Lower lobe of right lung (tissue), 2 donors: ENCODE data around the gene PFDN2. TPM values are rescaled to one million over a fixed set of nuclear protein-coding genes. Genes with fewer than 3 reads are reported as not detected.
"Not testable (repeated sequence)": the region's sequence is repeated elsewhere in the genome, so short reads cannot be mapped to it uniquely, and the experiment has no call there.

ENCODE experiments used
- ATAC-seq, 2 donors: fragments of 200-7000 bp; cut with Tn5 transposase; one replicate each; pipeline ENCODE4 v1.9.1; 2020 to 2022; ENCODE audit warnings: mild to moderate bottlenecking in 2 of 2, moderate library complexity in 2 of 2
- DNase-seq: peaks from one replicate; pipeline ENCODE4 v3.0.0-alpha.2; 2020
- H3K27ac ChIP-seq: fragments of 200-600 bp; one replicate; pipeline ENCODE4 v1.8.0; 2022
- H3K27me3 ChIP-seq: fragments of 200-600 bp; one replicate; pipeline ENCODE4 v1.8.0; 2022; ENCODE audit warnings: low read depth
- H3K36me3 ChIP-seq: fragments of 200-600 bp; one replicate; pipeline ENCODE4 v1.8.0; 2022; ENCODE audit warnings: mild to moderate bottlenecking
- H3K4me1 ChIP-seq: fragments of 200-600 bp; one replicate; pipeline ENCODE4 v1.8.0; 2022
- H3K4me3 ChIP-seq: fragments of 200-600 bp; one replicate; pipeline ENCODE4 v1.8.0; 2022; ENCODE audit warnings: mild to moderate bottlenecking
- H3K9me3 ChIP-seq: fragments of 200-600 bp; one replicate; pipeline ENCODE4 v1.8.0; 2022
- CTCF ChIP-seq: fragments of 200-600 bp; IDR thresholded peaks from one replicate; pipeline ENCODE4 v1.8.0; 2022; ENCODE audit warnings: antibody characterized with exemption, mild to moderate bottlenecking
- intact Hi-C: fragments of 100-400 bp; cut with DNase I; formaldehyde crosslinking; loops from one replicate; pipeline ENCODE4 v1.11.0; 2022
- total RNA-seq: library from RNA; stranded (reverse); fragmentation: NEBNext Ultra II Directional; extraction: Animal tissue kit (Norgen Biotek cat#: 25700); gene quantifications from one replicate; pipeline ENCODE4 v1.2.1, GENCODE V29; 2021
- donor health status: DM: no; HTN: yes; CAD: no; lungs with severe emphysema.

PFDN2 gene
- total RNA-seq, 1 donor from 2014 or later = 46.2 TPM

GRCh38 chr1:161069731-161070270 is 48.0 kb downstream of the PFDN2 start, which contains the start of gene ARHGAP30:
Gene ARHGAP30 (minus strand): TSS chr1:161069891. CDS start chr1:161069624, 267 bp downstream.
- Histone ChIP-seq H3K4me3 (peak within 1 kb of the TSS; percentile 59), H3K27me3 (no peaks in the 10 kb centered on the region), H3K4me1 (peaks cover 17% of the 10 kb centered on the region), H3K9me3 (no peaks in the 10 kb centered on the region), H3K27ac (peak within 1 kb of the TSS; percentile 90), H3K36me3 (no peaks in the 10 kb centered on the region)
- intact Hi-C loops = no loop called here
- peak; percentile 82 to 90 for ATAC-seq
- TF ChIP-seq CTCF = no peak
- DNase-seq = peak; percentile 92

GRCh38 chr1:161069241-161069640 is 48.6 kb downstream of the PFDN2 start:
- DNase-seq = no peak
- ATAC-seq = peak in 1 of 2 donors; percentile 1

GRCh38 chr1:161068306-161069234 is 49.3 kb downstream of the PFDN2 start:
- Histone ChIP-seq H3K27me3 (no peaks in the 10 kb centered on the region), H3K9me3 (no peaks in the 10 kb centered on the region), H3K27ac (peak overlapping the region; percentile 90), H3K36me3 (no peaks in the 10 kb centered on the region), H3K4me3 (peak overlapping the region; percentile 59), H3K4me1 (peaks cover 17% of the 10 kb centered on the region)
- intact Hi-C loops = no loop called here
- ATAC-seq = peak; percentile 82 to 88
- peak; percentile 88 for DNase-seq
- no peak for TF ChIP-seq CTCF

More at GRCh38 chr1:161069241-161069640, 48.6 kb downstream of the PFDN2 start:
- H3K4me1 ChIP-seq = peaks cover 17% of the 10 kb centered on the region
- H3K27ac ChIP-seq = peak overlapping the region; percentile 90
- no peaks in the 10 kb centered on the region for H3K27me3 ChIP-seq
- intact Hi-C loops = no loop called here
- H3K9me3 ChIP-seq = no peaks in the 10 kb centered on the region
- TF ChIP-seq CTCF = no peak
- H3K4me3 ChIP-seq = peak overlapping the region; percentile 59
- H3K36me3 ChIP-seq = no peaks in the 10 kb centered on the region

GRCh38 chr1:161066694-161067093 is 51.1 kb downstream of the PFDN2 start:
- Histone ChIP-seq H3K27ac (no peak overlapping the region), H3K4me3 (no peak overlapping the region), H3K9me3 (no peaks in the 10 kb centered on the region), H3K36me3 (no peaks in the 10 kb centered on the region), H3K27me3 (no peaks in the 10 kb centered on the region), H3K4me1 (peaks cover 17% of the 10 kb centered on the region)
- intact Hi-C loops = no loop called here
- DNase-seq = no peak
- no peak for TF ChIP-seq CTCF
- ATAC-seq = no peak

GRCh38 chr1:161065681-161066080 is 52.2 kb downstream of the PFDN2 start:
- H3K4me3 ChIP-seq, ATAC-seq, intact Hi-C loops: not testable (repeated sequence)

GRCh38 chr1:161063936-161064335 is 53.9 kb downstream of the PFDN2 start:
- peaks cover 17% of the 10 kb centered on the region for H3K4me1 ChIP-seq
- H3K27me3 ChIP-seq, H3K27ac ChIP-seq, H3K9me3 ChIP-seq, DNase-seq, H3K36me3 ChIP-seq, ATAC-seq, H3K4me3 ChIP-seq, intact Hi-C loops: not testable (repeated sequence)

More at GRCh38 chr1:161065681-161066080, 52.2 kb downstream of the PFDN2 start:
- H3K9me3 ChIP-seq, H3K27me3 ChIP-seq, H3K27ac ChIP-seq, DNase-seq, H3K36me3 ChIP-seq: not testable (repeated sequence)
- H3K4me1 ChIP-seq = peaks cover 17% of the 10 kb centered on the region
